HepG2 (cell line): ENCODE measurements around the gene SH2D3A. TPM values are rescaled to one million over a fixed set of nuclear protein-coding genes. Genes with fewer than 3 reads are reported as not detected.
A peak's percentile ranks its signal among the peaks of the same experiment; 100 is the strongest.

Experiments
- ATAC-seq: fragments of 200-7000 bp; cut with Tn5 transposase; 3 replicates; pipeline ENCODE4 v1.9.1; 2020; ENCODE audit warnings: mild to moderate bottlenecking, moderate library complexity
- BruUV-seq: library from RNA; stranded (reverse); fragments of 400-500 nt; replicated peaks from 2 replicates; lab custom pipeline; 2021; lab: Mats Ljungman, UMichigan
- CTCF ChIA-PET: fragments of 300-600 bp; formaldehyde crosslinking; extraction: SDS; loops from one replicate; lab custom pipeline; 2021; ENCODE audit warnings: low total read pairs, inconsistent platforms, low intra/inter-chr PET ratio; lab: Yijun Ruan, JAX
- POLR2A ChIA-PET: fragments of 350-600 bp; sonication (Branson Sonifier 250); formaldehyde crosslinking; loops from one replicate; lab custom pipeline; 2020; ENCODE audit warnings: antibody characterized with exemption, inconsistent platforms; lab: Yijun Ruan, JAX
- DNase-seq: peaks from one replicate; pipeline ENCODE4 v3.0.0-alpha.2; 2015; ENCODE audit warnings: low spot score
- FAIRE-seq: peaks from 3 replicates; lab custom pipeline; 2011; peaks lifted over from hg19 to GRCh38; lab: Jason Lieb, UNC
- H2AFZ ChIP-seq: one replicate; pipeline ENCODE4 v1.6.1; 2011; ENCODE audit warnings: low read length, inconsistent platforms
- H3K27ac ChIP-seq: fragments of 300-600 bp; 3 replicates; pipeline ENCODE4 v1.8.0; 2011; ENCODE audit warnings: mixed run types, mild to moderate bottlenecking, mixed read lengths, low read length, inconsistent platforms; ENCODE audit not compliant: insufficient read depth; ENCODE audit errors: extremely low read length
- H3K27me3 ChIP-seq, 2 experiments: fragments of 200-600 bp in 1 of 2; 2 replicates in 1 of 2; 3 replicates in 1 of 2; pipeline versions ENCODE4 v1.6.0 to v1.8.0; 2011; ENCODE audit warnings: low read length in 2 of 2, mild to moderate bottlenecking in 2 of 2, moderate library complexity in 2 of 2, inconsistent platforms in 1 of 2; ENCODE audit not compliant: insufficient read depth in 2 of 2, control insufficient read depth in 1 of 2
- H3K36me3 ChIP-seq, 2 experiments: fragments of 200-600 bp in 1 of 2; replicated peaks in 1 of 2; 2 replicates in 1 of 2; 3 replicates in 1 of 2; pipeline versions ENCODE4 v1.5.1 to v1.8.0; 2011; ENCODE audit warnings: low read length in 2 of 2, inconsistent platforms in 1 of 2; ENCODE audit not compliant: insufficient read depth in 2 of 2, control insufficient read depth in 1 of 2
- H3K4me1 ChIP-seq: 2 replicates; pipeline ENCODE4 v1.5.1; 2012; ENCODE audit warnings: low read length, inconsistent platforms; ENCODE audit not compliant: insufficient read depth
- H3K4me2 ChIP-seq: 2 replicates; pipeline ENCODE4 v1.6.0; 2011; ENCODE audit warnings: low read depth, low read length, inconsistent platforms
- H3K4me3 ChIP-seq, 3 experiments: fragments of 200-600 bp in 1 of 3; sonication (generic), shearing (Covaris generic) in 1 of 3; replicated peaks in 1 of 3; 2 replicates each; pipeline ENCODE4 v1.5.1; 2011 to 2016; ENCODE audit warnings: low read length in 3 of 3, inconsistent platforms in 2 of 3, low read depth in 2 of 3, mild to moderate bottlenecking in 2 of 3, control low read depth in 1 of 3, mixed read lengths in 1 of 3; ENCODE audit not compliant: insufficient read depth in 1 of 3
- H3K79me2 ChIP-seq: one replicate; pipeline ENCODE4 v1.6.1; 2011; ENCODE audit warnings: low read length, inconsistent platforms; ENCODE audit not compliant: insufficient read depth
- H3K9ac ChIP-seq: 2 replicates; pipeline ENCODE4 v1.6.0; 2011; ENCODE audit warnings: mild to moderate bottlenecking, low read depth, low read length, inconsistent platforms; ENCODE audit not compliant: insufficient read depth
- H3K9me3 ChIP-seq: 2 replicates; pipeline ENCODE4 v1.5.1; 2012; ENCODE audit warnings: mild to moderate bottlenecking, low read length
- H4K20me1 ChIP-seq: 2 replicates; pipeline ENCODE4 v1.6.0; 2011; ENCODE audit warnings: inconsistent platforms, mild to moderate bottlenecking, low read length, moderate library complexity; ENCODE audit not compliant: insufficient read depth
- GLMP ChIP-seq: sonication (generic); formaldehyde crosslinking; IDR thresholded peaks from 2 replicates; pipeline ENCODE4 v1.9.0; 2021; ENCODE audit warnings: missing genetic modification reagents, mild to moderate bottlenecking, borderline replicate concordance
- HCFC1 ChIP-seq: fragments of 150-350 bp; IDR thresholded peaks from 2 replicates; pipeline ENCODE4 v1.6.1; 2014; ENCODE audit warnings: low read depth, low read length
- HNRNPL ChIP-seq: fragments of 200-400 bp; formaldehyde crosslinking; IDR thresholded peaks from 2 replicates; pipeline ENCODE4 v1.6.1; 2017; ENCODE audit warnings: mild to moderate bottlenecking, low read depth, low read length
- POLR2A ChIP-seq, 2 experiments: IDR thresholded peaks; 2 replicates each; pipeline ENCODE4 v1.6.1; 2011; ENCODE audit warnings: low read depth in 2 of 2, low read length in 2 of 2, mild to moderate bottlenecking in 1 of 2, moderate library complexity in 1 of 2; ENCODE audit not compliant: insufficient read depth in 1 of 2
- POLR2G ChIP-seq: fragments of 200-400 bp; formaldehyde crosslinking; IDR thresholded peaks from 2 replicates; pipeline ENCODE4 v1.6.1; 2018; ENCODE audit warnings: mild to moderate bottlenecking, low read depth, low read length, moderate library complexity
- RBFOX2 ChIP-seq: fragments of 200-400 bp; formaldehyde crosslinking; IDR thresholded peaks from 2 replicates; pipeline ENCODE4 v1.6.1; 2017; ENCODE audit warnings: low read depth, mild to moderate bottlenecking, low read length
- SSRP1 ChIP-seq: IDR thresholded peaks from 2 replicates; pipeline ENCODE4 v1.6.1; 2016; ENCODE audit warnings: control low read depth
- THYN1 ChIP-seq: sonication (generic); formaldehyde crosslinking; IDR thresholded peaks from 2 replicates; pipeline ENCODE4 v1.8.1; 2023; ENCODE audit warnings: low read depth, mild to moderate bottlenecking, moderate library complexity, missing genetic modification reagents, borderline replicate concordance
- U2AF1 ChIP-seq: fragments of 200-400 bp; formaldehyde crosslinking; optimal IDR thresholded peaks from 2 replicates; pipeline ENCODE3; 2017; ENCODE audit warnings: mild to moderate bottlenecking, low read depth, low read length
- ZBTB44 ChIP-seq: sonication (generic); formaldehyde crosslinking; IDR thresholded peaks from 2 replicates; pipeline ENCODE4 v1.4.0; 2020; ENCODE audit warnings: missing genetic modification reagents
- ZNF598 ChIP-seq: sonication (generic); formaldehyde crosslinking; IDR thresholded peaks from 2 replicates; pipeline ENCODE4 v1.5.1; 2020; ENCODE audit warnings: mild to moderate bottlenecking, missing genetic modification reagents, borderline replicate concordance
- WGBS: methylation state at CpG from one replicate; pipeline ENCODE4 v1.1.6; 2017; ENCODE audit warnings: low lambda C conversion rate; 5-methylcytosine and 5-hydroxymethylcytosine counted together
- in situ Hi-C: cut with HindIII; loops from 2 replicates; pipeline ENCODE4 v1.10.0; 2017; ENCODE audit warnings: low pct_unique_long_range_greater_than_20kb; ENCODE audit not compliant: extremely low pct_ligation_motif_present
- intact Hi-C: fragments of 100-400 bp; cut with micrococcal nuclease; formaldehyde crosslinking; loops from one replicate; pipeline ENCODE4 v1.10.0; 2022; ENCODE audit not compliant: unreplicated experiment
- polyA plus RNA-seq, 8 experiments: library from polyadenylated mRNA; depleted of rRNA in 3 of 8; stranded (reverse) in 7 of 8; unstranded in 1 of 8; fragments of >200 nt; fragmentation: Illumina TruSeq in 4 of 8; extraction: Trizol in 4 of 8; gene quantifications; 2 replicates each; pipeline versions ENCODE4 v1.2.1 to v1.2.3, GENCODE V29; 2011 to 2016; ENCODE audit warnings: low read depth in 4 of 8, missing spikeins in 1 of 8, mixed read lengths in 1 of 8; ENCODE audit not compliant: insufficient read depth in 1 of 8
- total RNA-seq, 5 experiments: library from RNA; depleted of rRNA; stranded (reverse); fragments of >200 nt; fragmentation: Illumina TruSeq; extraction: Trizol; gene quantifications; 2 replicates each; pipeline ENCODE4 v1.2.3, GENCODE V29; 2016; ENCODE audit warnings: low read depth in 1 of 5

The SH2D3A gene
- total and polyA plus RNA-seq, 2 of the 13 experiments (the other 11 are each of a cell fraction or from before 2014, with no cell fraction given) = 1.0 to 2.2 TPM

GRCh38 chr19:6711605-6712004 lies 55.6 kb downstream of the SH2D3A start:
- no peak for FAIRE-seq
- TF ChIP-seq ZNF598 (CRISPR knock-in tag) (no peak), RBFOX2 (peak; percentile 39), U2AF1 (peak; percentile 67), POLR2G (peak; percentile 14; the same call in 1 of the 2 replicates), SSRP1 (CRISPR knock-in tag) (0 out of 2 replicates have a peak, but pooled peaks have one; percentile 48), POLR2A (IDR thresholded peaks at IDR 0.05; ENCODE audit: insufficient read depth in 1 of 2, low read depth in 2 of 2, low read length in 2 of 2) (peak in 1 of 2 experiments; percentile 43; a peak in 2 of 4 replicates)
- TF ChIP-seq, all 625 proteins: peak for 5

GRCh38 chr19:6711078-6711361 lies 56.2 kb downstream of the SH2D3A start:
- FAIRE-seq (no peak), ATAC-seq (no peak), DNase-seq (no peak)
- no peak overlapping the region for H3K27ac ChIP-seq
- no peak for TF ChIP-seq GLMP (CRISPR knock-in tag)
- no peak for TF ChIP-seq ZBTB44 (CRISPR knock-in tag)
- peak; percentile 51; the same call in 1 of the 2 replicates for TF ChIP-seq POLR2G
- no peak for TF ChIP-seq THYN1 (CRISPR knock-in tag)
- peak; percentile 13; the same call in 1 of the 2 replicates for TF ChIP-seq HNRNPL
- 0 out of 2 replicates have a peak, but pooled peaks have one; percentile 3 for TF ChIP-seq SSRP1 (CRISPR knock-in tag)
- no peak for TF ChIP-seq HCFC1
- ChIA-PET POLR2A (interaction anchor here (1.2 to 1.6 kb wide), 2 partner anchors 14 to 20 kb away, joined by 3 to 5 read pairs; no protein-coding TSS in a partner anchor), CTCF (no interaction called here)
- peaks cover 77% of the 10 kb centered on the region for H4K20me1 ChIP-seq
- H3K27me3 ChIP-seq = no peaks in the 10 kb centered on the region
- H2AFZ ChIP-seq = no peak overlapping the region
- H3K4me3 ChIP-seq = no peak overlapping the region
- peaks cover 23% of the 10 kb centered on the region; the same call in 1 of the 2 replicates for H3K4me1 ChIP-seq
- no TSS peak for BruUV-seq
- H3K4me2 ChIP-seq = no peak overlapping the region
- in situ Hi-C loops = no loop called here
- 98% methylated on average over 6 of the region's 9 CpGs for WGBS
- intact Hi-C loops = no loop called here
- H3K79me2 ChIP-seq = no peaks in the 10 kb centered on the region
- no peaks in the 10 kb centered on the region for H3K9me3 ChIP-seq
- H3K36me3 ChIP-seq = peaks cover 32 to 75% of the 10 kb centered on the region in 2 experiments
- no peak overlapping the region for H3K9ac ChIP-seq

More at GRCh38 chr19:6711605-6712004, 55.6 kb downstream of the SH2D3A start:
- H3K9ac ChIP-seq = no peak overlapping the region
- DNase-seq (no peak), ATAC-seq (no peak)
- no peak overlapping the region for H3K27ac ChIP-seq
- H3K4me2 ChIP-seq = no peak overlapping the region
- H4K20me1 ChIP-seq = peaks cover 77% of the 10 kb centered on the region
- CTCF ChIA-PET = no interaction called here
- no peak overlapping the region for H3K4me3 ChIP-seq
- no peaks in the 10 kb centered on the region for H3K9me3 ChIP-seq
- H3K27me3 ChIP-seq = no peaks in the 10 kb centered on the region
- BruUV-seq = no TSS peak
- peaks cover 29 to 75% of the 10 kb centered on the region in 2 experiments for H3K36me3 ChIP-seq
- in situ Hi-C loops = no loop called here
- H2AFZ ChIP-seq = no peak overlapping the region
- WGBS = 100% methylated on average over 3 of the region's 10 CpGs
- H3K4me1 ChIP-seq = peaks cover 29% of the 10 kb centered on the region
- intact Hi-C loops = no loop called here
- H3K79me2 ChIP-seq = peaks cover 2% of the 10 kb centered on the region
- POLR2A ChIA-PET = interaction anchor here (1.2 to 1.6 kb wide), 3 partner anchors 9 to 19 kb away, joined by 3 to 5 read pairs (median 3); no protein-coding TSS in a partner anchor
